DOHH2 (cell line): ENCODE data around the gene VSNL1.

Experiments
- EZH2phosphoT487 ChIP-seq: fragments of 200-600 bp; sonication (generic); IDR thresholded peaks from 2 replicates; pipeline ENCODE4 v1.6.1; 2017; ENCODE audit warnings: borderline replicate concordance, mild to moderate bottlenecking, antibody characterized with exemption, low read length, moderate library complexity, mixed read lengths
- TF ChIP-seq, protein P1 (sequence below): fragments of 200-600 bp; sonication (generic); IDR thresholded peaks from one replicate; pipeline ENCODE4 v1.5.1; 2014; ENCODE audit warnings: antibody characterized with exemption, mild to moderate bottlenecking, low read depth, low read length; ENCODE audit not compliant: poor library complexity, severe bottlenecking

DNA sequence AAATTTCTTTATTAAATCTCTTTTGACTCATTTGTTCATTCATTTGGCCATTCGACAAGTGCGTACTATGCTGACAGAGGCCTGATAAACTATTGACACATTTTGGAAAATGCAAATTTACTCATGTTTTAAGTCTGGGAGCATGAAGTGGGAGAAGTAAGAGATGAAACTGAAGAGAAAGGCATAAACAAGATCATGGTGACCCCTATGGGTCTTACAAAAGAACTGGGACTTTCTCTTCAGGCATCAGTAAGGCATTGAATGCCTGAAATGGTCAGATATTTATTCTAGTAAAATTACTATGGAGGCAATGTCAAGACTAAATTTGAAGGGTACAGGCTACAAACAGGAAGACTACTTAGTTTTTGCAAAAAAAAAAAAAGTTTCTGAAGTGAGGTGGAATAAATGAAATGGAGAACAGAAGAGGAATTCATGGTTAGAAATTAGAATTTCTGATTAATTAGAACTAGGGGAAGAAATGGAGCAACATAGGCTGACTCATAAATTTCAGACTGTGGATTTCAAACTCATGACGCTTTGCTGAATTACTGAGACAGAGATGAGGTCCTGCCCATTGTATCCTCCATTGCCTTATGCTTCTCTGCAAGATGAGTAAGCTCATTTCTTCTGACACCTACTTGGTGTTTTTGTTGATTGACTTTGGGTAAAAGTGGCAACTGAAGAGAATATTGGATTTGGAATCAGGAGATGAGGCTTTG lies 32.7 kb downstream of the VSNL1 start:
- TF ChIP-seq, protein P1, sequence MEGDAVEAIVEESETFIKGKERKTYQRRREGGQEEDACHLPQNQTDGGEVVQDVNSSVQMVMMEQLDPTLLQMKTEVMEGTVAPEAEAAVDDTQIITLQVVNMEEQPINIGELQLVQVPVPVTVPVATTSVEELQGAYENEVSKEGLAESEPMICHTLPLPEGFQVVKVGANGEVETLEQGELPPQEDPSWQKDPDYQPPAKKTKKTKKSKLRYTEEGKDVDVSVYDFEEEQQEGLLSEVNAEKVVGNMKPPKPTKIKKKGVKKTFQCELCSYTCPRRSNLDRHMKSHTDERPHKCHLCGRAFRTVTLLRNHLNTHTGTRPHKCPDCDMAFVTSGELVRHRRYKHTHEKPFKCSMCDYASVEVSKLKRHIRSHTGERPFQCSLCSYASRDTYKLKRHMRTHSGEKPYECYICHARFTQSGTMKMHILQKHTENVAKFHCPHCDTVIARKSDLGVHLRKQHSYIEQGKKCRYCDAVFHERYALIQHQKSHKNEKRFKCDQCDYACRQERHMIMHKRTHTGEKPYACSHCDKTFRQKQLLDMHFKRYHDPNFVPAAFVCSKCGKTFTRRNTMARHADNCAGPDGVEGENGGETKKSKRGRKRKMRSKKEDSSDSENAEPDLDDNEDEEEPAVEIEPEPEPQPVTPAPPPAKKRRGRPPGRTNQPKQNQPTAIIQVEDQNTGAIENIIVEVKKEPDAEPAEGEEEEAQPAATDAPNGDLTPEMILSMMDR: peak; percentile 20
- no peak for TF ChIP-seq EZH2phosphoT487
